ENCODE data around the gene CYP17A1.

DNA sequence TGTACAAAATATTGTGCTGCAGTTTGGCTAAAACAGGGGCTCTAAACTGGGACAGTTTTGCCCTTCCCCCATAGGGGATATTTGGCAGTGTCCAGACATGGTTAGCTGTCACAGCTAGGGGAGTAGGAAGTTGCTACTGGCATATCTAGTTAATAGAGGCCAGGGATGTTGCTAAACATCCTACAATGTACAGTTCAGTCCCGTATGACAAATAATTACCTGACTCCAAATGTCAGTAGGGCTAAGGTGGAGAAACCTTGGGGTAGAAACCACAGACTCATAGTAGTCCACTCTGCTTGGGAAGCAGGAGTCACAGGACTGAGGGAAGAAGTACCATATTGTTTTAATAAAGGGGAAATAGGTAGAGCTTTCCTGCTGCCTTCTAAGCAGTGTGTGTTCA is 53.6 kb downstream of the CYP17A1 start:
- no peak for TF ChIP-seq POLR2A (IDR thresholded peaks at IDR 0.05)
- TF ChIP-seq, protein P1, sequence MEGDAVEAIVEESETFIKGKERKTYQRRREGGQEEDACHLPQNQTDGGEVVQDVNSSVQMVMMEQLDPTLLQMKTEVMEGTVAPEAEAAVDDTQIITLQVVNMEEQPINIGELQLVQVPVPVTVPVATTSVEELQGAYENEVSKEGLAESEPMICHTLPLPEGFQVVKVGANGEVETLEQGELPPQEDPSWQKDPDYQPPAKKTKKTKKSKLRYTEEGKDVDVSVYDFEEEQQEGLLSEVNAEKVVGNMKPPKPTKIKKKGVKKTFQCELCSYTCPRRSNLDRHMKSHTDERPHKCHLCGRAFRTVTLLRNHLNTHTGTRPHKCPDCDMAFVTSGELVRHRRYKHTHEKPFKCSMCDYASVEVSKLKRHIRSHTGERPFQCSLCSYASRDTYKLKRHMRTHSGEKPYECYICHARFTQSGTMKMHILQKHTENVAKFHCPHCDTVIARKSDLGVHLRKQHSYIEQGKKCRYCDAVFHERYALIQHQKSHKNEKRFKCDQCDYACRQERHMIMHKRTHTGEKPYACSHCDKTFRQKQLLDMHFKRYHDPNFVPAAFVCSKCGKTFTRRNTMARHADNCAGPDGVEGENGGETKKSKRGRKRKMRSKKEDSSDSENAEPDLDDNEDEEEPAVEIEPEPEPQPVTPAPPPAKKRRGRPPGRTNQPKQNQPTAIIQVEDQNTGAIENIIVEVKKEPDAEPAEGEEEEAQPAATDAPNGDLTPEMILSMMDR (IDR thresholded peaks at IDR 0.05): no peak

Data from body of pancreas (tissue), 4 donors.